ENCODE measurements around the gene VGLL4.

DNA sequence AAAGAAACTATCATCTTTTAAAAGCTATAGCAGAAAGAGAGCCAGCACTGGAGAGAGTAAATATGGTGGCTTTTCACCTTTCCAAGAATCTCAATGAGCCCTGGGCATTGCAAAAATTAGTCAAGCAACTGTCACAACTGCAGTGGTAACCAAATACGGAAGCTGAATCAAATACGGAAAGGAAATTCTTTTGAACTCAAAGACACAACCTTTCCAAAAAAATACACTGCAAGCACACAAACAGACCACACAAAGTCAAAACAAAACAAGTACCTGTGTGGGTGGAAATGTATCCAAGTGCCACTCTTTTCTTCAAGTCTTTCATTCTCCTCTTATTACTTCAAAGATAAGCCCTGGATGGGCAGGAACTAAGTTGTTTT lies 17.6 kb downstream of the VGLL4 start:
- TF ChIP-seq SP1 (CRISPR knock-in tag; conservative IDR thresholded peaks at IDR 0.05) (no peak), SMAD3 (CRISPR knock-in tag; IDR thresholded peaks at IDR 0.05; ENCODE audit: borderline replicate concordance) (no peak), TEAD4 (CRISPR knock-in tag; IDR thresholded peaks at IDR 0.05) (no peak), NR3C1 (CRISPR knock-in tag; conservative IDR thresholded peaks at IDR 0.05; ENCODE audit: low read depth) (no peak)
- TF ChIP-seq, protein P1, sequence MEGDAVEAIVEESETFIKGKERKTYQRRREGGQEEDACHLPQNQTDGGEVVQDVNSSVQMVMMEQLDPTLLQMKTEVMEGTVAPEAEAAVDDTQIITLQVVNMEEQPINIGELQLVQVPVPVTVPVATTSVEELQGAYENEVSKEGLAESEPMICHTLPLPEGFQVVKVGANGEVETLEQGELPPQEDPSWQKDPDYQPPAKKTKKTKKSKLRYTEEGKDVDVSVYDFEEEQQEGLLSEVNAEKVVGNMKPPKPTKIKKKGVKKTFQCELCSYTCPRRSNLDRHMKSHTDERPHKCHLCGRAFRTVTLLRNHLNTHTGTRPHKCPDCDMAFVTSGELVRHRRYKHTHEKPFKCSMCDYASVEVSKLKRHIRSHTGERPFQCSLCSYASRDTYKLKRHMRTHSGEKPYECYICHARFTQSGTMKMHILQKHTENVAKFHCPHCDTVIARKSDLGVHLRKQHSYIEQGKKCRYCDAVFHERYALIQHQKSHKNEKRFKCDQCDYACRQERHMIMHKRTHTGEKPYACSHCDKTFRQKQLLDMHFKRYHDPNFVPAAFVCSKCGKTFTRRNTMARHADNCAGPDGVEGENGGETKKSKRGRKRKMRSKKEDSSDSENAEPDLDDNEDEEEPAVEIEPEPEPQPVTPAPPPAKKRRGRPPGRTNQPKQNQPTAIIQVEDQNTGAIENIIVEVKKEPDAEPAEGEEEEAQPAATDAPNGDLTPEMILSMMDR (IDR thresholded peaks at IDR 0.05), result no peak
- TF ChIP-seq, protein P2, sequence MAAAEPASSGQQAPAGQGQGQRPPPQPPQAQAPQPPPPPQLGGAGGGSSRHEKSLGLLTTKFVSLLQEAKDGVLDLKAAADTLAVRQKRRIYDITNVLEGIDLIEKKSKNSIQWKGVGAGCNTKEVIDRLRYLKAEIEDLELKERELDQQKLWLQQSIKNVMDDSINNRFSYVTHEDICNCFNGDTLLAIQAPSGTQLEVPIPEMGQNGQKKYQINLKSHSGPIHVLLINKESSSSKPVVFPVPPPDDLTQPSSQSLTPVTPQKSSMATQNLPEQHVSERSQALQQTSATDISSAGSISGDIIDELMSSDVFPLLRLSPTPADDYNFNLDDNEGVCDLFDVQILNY (CRISPR knock-in tag; IDR thresholded peaks at IDR 0.05), result no peak
- TF ChIP-seq, protein P3, sequence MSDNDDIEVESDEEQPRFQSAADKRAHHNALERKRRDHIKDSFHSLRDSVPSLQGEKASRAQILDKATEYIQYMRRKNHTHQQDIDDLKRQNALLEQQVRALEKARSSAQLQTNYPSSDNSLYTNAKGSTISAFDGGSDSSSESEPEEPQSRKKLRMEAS (CRISPR knock-in tag; IDR thresholded peaks at IDR 0.05), result no peak

All from WTC11 (cell line).